RWPE1 (cell line): ENCODE results near the gene POR.
"Not testable (repeated sequence)": the region's sequence is repeated elsewhere in the genome, so short reads cannot be mapped to it uniquely, and the experiment has no call there.

Experiments used
- CTCF ChIA-PET: fragments of 350-600 bp; sonication (Branson Sonifier 250); formaldehyde crosslinking; extraction: SDS; loops from one replicate; lab custom pipeline; 2021; lab: Yijun Ruan, JAX
- POLR2A ChIA-PET: fragments of 400-600 bp; formaldehyde crosslinking; extraction: SDS; loops from one replicate; lab custom pipeline; 2020; ENCODE audit warnings: antibody characterized with exemption; ENCODE audit not compliant: low non-redundant PET; lab: Yijun Ruan, JAX
- DNase-seq: peaks from one replicate; pipeline ENCODE4 v3.0.0; 2012; ENCODE audit warnings: low spot score
- H3K27ac ChIP-seq: fragments of 450-650 bp; 2 replicates; pipeline ENCODE4 v1.5.1; 2017
- TF ChIP-seq, protein P1 (sequence below): fragments of 450-650 bp; conservative IDR thresholded peaks from 2 replicates; pipeline ENCODE4 v1.5.1; 2017; ENCODE audit warnings: low read depth, mild to moderate bottlenecking

The POR gene

DNA sequence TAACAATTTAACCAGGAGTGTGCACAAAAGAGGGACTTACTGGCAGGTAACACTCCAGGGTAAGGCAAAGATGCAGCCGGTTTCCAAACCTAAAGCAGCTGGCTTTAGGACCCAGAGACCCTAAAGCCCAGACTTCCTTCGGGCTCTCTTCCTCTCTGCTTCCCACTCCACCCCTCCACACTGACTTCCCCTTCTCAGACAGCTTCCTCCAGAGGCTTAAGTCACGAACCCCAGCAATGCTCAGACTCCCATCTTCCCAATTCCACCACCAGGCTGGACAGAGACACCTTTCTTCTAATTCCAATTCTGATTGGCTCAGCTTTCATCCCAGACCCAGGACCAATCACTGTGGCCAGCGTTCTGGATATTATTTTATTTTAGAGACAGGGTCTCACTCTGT lies 108.0 kb downstream of the POR start:
- no peak for DNase-seq
- POLR2A ChIA-PET = no interaction called here

GRCh38 chr7:76029682-76030081 lies 114.7 kb downstream of the POR start:
- DNase-seq, CTCF ChIA-PET, POLR2A ChIA-PET, H3K27ac ChIP-seq: not testable (repeated sequence)

More for the DNA sequence above, 108.0 kb downstream of the POR start:
- TF ChIP-seq, protein P1, sequence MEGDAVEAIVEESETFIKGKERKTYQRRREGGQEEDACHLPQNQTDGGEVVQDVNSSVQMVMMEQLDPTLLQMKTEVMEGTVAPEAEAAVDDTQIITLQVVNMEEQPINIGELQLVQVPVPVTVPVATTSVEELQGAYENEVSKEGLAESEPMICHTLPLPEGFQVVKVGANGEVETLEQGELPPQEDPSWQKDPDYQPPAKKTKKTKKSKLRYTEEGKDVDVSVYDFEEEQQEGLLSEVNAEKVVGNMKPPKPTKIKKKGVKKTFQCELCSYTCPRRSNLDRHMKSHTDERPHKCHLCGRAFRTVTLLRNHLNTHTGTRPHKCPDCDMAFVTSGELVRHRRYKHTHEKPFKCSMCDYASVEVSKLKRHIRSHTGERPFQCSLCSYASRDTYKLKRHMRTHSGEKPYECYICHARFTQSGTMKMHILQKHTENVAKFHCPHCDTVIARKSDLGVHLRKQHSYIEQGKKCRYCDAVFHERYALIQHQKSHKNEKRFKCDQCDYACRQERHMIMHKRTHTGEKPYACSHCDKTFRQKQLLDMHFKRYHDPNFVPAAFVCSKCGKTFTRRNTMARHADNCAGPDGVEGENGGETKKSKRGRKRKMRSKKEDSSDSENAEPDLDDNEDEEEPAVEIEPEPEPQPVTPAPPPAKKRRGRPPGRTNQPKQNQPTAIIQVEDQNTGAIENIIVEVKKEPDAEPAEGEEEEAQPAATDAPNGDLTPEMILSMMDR = no peak
- no peak overlapping the region for H3K27ac ChIP-seq
- CTCF ChIA-PET = no interaction called here

DNA sequence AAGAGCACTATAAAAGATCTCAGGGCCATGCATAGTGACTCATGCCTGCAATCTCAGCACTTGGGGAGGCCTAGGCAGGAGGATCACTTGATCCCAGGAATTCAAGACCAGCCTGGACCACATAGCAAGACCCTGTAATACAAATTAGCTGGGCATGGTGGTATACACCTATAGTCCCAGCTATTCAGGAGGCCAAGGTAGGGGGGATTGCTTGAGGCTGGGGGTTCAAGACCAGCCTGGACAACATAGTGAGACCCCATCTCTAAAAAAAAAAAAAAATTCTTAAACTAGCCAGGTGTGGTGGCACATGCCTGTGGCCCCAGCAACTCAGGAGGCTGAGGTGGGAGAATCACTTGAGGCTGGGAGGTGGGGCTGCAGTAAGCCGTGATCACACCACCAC lies 117.0 kb downstream of the POR start:
- DNase-seq = no peak
- POLR2A ChIA-PET = no interaction called here
- CTCF ChIA-PET = no interaction called here
- no peak overlapping the region for H3K27ac ChIP-seq
- TF ChIP-seq, protein P1 = no peak
